Measurements from ENCODE around the gene HSPA2.
"Not testable (repeated sequence)": the region's sequence is repeated elsewhere in the genome, so short reads cannot be mapped to it uniquely, and the experiment has no call there.

The HSPA2 gene

DNA sequence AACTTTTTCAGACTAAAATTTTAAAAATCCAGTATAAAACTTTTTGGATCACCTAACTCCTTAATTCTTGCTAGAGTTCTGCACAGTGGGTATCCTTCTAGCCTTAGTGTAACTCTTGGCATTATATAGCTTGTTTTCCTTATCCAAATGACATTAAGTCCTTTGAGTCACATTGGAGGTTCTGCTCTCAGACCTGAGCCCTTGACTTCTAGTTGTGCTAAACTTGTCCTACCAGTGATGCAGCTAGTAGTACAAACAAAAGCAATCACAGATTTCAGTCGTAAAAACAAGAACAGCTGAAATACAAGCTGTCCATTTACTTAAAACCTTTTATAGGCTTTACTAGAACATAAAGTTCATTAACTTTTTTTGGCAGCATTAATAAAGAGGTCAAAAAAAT lies 25.5 kb upstream of the HSPA2 start:
- no peak for DNase-seq

DNA sequence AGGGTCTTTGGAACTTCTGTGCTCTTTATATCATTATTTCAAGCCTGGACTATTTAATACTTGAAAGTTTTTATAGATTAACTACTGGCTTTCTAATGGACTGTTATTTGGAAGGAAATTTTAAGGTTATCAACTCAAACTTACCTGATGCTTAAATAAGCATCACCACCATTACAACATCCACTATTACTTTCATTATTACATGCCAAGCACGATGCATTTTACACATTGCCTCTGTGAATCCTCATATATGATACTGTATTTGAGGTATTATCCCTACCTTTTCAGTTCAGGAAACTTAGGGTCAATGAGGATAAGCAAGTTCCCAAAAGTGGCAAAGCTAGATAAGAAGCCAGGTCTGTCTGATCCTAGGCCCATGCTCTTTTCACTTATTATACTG lies 23.6 kb upstream of the HSPA2 start:
- DNase-seq: no peak

DNA sequence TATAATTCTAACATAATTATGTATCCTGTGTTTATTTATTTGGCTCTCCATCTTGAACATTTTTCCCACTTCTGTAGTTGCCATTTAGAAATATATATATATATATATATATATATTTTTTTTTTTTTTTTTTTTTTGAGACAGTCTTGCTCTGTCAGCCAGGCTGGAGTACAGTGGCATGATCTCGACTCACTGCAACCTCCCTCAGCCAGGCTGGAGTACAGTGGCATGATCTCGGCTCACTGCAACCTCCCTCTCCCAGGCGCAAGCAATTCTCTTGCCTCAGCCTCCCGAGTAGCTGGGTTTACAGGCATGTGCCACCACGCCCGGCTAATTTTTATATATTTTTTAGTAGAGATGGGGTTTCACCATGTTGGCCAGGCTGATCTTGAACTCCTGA lies 22.9 kb upstream of the HSPA2 start:
- DNase-seq: not testable (repeated sequence)

DNA sequence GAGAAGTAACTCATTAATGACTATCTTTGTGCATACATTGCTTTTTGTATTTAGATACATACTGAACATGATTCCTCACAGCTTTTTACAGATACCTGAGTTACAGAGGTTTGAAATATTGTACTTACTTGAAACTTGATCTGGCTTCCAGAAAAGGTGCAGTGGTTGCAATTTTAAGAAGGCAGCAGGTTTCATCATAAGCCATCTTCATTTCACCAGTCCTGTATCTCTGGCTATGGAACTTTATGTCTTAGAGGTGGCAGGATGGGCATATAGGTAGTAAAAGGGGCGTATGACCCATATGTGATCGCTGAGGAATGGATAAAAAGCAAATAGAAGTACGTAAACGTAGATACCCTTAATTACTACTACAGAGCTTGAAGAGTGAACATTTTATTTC lies 22.3 kb upstream of the HSPA2 start:
- no peak for DNase-seq

DNA sequence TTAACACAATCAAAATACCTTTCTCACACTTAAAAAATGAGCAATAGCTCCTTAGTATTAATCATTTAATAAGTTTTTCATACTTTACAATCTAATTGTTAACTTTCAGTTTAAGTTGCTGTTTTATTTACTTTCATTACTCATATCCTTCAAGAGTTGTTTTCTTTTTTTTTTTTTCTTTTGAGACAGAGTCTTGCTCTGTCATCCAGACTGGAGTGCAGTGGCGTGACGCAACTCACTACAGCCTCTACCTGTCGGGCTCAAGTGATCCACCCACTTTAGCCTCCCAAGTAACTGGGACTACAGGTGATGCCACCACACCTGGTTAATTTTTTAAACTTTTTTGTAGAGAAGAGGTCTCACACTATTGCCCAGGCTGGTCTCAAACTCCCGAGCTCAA lies 19.8 kb upstream of the HSPA2 start:
- no peak for DNase-seq

DNA sequence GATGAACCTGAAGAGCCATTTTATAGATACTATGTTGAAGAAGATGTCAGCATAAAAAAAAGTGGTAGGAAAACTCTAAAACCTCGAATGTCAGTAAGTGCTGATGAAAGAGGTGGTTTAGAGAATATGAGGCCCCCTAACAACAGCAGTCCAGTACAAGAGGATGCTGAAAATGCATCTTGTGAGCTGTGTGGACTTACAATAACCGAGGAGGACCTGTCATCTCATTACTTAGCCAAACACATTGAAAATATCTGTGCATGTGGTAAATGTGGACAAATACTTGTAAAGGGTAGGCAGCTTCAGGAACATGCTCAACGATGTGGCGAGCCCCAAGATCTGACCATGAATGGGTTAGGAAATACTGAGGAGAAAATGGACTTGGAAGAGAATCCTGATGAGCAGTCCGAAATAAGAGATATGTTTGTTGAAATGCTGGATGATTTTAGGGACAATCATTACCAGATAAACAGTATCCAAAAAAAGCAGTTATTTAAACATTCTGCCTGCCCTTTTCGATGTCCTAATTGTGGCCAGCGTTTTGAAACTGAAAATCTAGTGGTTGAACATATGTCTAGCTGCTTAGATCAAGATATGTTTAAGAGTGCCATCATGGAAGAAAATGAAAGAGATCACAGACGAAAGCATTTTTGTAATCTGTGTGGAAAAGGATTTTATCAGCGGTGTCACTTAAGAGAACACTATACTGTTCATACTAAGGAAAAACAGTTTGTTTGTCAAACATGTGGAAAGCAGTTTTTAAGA lies 17.8 kb upstream of the HSPA2 start:
- DNase-seq: no peak

DNA sequence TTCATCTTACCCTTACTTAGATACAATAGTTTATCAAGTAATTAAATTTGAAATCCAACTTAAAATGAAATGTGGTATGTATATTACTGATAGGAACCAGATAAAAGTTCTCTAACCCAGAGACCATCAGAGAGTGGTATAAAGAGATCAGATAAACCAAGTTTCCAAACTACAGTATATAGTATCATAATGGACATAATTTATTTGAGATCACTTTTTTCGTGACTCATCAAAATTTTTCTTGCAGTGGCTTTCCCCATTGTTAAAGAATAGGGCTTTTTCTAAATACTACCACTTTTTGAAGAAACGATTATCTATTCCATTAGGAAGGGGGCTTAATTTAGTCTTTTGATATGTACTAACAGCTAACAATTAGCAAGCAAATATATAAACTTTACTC lies 15.2 kb upstream of the HSPA2 start:
- DNase-seq: no peak

DNA sequence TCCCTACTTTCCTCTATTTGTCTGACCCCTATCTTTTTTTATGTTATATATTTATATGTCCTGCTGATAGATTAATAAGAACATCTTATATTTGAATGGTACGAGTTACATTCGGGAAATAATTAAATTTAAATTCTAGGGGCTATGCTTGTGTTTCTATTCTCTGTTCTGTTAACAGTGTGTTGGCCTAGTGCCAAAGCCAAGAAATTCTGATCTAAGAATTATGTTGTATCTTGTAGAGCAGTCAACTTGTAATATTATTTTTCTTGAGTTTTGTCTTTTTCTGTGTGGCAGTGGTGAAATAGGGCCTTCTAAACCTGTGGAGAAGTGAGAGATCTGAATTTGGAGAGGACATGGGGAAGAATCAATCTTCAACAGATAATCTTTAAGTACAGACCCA lies 9.0 kb upstream of the HSPA2 start:
- no peak for DNase-seq

DNA sequence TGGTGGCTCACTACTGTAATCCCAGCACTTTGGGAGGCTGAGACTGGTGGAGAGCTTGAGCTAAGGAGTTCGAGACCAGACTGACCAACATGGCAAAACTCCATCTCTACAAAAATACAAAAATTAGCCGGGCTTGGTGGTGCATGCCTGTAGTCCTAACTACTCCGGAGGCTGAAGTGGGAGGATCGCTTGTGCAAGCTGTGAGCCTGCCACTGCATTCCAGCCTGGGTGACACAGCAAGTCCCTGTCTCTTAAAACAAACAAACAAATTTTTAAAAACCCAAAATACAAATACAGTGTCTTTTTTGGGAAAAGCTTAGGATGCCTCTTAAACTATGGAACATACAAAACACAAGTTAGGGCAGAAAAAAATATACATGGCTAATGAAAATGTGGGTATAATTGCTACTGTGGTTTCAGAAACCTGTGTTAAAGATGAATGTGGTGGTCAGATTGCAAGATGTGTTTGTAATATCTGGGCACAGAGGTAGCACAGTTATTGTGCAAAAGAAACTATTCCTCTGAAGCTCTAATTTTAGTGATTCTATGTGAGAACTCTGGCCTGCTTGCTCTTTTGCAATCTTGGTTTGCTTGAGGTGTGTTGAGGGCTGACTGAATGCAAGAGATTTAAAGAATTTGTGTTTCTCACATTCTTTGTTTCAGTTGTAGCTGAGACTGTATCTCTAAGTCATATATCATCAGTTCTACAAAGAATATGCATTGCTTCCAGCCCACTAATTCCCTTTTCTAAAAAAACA lies 3.9 kb upstream of the HSPA2 start:
- no peak for DNase-seq

DNA sequence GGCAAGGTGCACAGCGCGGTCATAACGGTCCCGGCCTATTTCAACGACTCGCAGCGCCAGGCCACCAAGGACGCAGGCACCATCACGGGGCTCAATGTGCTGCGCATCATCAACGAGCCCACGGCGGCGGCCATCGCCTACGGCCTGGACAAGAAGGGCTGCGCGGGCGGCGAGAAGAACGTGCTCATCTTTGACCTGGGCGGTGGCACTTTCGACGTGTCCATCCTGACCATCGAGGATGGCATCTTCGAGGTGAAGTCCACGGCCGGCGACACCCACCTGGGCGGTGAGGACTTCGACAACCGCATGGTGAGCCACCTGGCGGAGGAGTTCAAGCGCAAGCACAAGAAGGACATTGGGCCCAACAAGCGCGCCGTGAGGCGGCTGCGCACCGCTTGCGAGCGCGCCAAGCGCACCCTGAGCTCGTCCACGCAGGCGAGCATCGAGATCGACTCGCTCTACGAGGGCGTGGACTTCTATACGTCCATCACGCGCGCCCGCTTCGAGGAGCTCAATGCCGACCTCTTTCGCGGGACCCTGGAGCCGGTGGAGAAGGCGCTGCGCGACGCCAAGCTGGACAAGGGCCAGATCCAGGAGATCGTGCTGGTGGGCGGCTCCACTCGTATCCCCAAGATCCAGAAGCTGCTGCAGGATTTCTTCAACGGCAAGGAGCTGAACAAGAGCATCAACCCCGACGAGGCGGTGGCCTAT lies 875 bp downstream of the HSPA2 start:
- DNase-seq: no peak

DNA sequence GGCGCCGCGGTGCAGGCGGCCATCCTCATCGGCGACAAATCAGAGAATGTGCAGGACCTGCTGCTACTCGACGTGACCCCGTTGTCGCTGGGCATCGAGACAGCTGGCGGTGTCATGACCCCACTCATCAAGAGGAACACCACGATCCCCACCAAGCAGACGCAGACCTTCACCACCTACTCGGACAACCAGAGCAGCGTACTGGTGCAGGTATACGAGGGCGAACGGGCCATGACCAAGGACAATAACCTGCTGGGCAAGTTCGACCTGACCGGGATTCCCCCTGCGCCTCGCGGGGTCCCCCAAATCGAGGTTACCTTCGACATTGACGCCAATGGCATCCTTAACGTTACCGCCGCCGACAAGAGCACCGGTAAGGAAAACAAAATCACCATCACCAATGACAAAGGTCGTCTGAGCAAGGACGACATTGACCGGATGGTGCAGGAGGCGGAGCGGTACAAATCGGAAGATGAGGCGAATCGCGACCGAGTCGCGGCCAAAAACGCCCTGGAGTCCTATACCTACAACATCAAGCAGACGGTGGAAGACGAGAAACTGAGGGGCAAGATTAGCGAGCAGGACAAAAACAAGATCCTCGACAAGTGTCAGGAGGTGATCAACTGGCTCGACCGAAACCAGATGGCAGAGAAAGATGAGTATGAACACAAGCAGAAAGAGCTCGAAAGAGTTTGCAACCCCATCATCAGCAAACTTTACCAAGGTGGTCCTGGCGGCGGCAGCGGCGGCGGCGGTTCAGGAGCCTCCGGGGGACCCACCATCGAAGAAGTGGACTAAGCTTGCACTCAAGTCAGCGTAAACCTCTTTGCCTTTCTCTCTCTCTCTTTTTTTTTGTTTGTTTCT lies 1.7 kb downstream of the HSPA2 start:
- DNase-seq: peak; percentile 30

DNA sequence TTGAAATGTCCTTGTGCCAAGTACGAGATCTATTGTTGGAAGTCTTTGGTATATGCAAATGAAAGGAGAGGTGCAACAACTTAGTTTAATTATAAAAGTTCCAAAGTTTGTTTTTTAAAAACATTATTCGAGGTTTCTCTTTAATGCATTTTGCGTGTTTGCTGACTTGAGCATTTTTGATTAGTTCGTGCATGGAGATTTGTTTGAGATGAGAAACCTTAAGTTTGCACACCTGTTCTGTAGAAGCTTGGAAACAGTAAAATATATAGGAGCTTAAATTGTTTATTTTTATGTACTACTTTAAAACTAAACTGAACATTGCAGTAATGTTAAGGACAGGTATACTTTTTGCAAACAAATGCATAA lies 2.3 kb downstream of the HSPA2 start:
- DNase-seq: no peak

DNA sequence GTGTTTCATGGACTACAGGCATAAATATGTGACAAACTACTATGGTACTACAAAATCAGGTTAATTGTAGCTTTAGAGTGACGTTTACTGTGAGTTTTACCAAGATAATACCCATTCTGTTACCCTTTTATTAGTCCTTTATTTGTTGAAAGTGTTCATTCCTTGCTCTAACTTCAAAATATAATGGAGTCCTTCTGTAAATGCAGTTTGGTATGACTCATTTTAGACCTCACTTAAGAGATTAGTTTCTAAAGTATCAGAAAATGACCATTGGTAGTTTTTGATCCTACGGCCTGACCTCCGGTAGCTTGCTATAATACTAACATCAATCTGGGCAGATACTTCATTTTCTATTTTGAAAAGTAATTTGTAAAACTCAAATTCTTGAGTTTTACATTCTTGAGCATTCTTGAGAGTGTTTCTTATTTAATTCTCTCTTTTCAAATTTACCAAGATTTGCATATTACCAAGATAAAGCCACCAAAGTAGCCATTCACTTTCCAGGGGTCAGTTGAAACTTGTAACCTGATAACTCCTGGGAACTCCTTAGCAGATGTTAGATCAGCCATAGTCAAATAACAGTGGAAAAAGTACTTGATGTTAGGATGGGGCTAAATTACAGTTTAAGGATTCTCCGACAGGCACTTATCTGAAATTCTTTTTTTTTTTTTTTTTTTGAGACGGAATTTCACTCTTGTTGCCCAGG lies 4.2 kb downstream of the HSPA2 start:
- no peak for DNase-seq

DNA sequence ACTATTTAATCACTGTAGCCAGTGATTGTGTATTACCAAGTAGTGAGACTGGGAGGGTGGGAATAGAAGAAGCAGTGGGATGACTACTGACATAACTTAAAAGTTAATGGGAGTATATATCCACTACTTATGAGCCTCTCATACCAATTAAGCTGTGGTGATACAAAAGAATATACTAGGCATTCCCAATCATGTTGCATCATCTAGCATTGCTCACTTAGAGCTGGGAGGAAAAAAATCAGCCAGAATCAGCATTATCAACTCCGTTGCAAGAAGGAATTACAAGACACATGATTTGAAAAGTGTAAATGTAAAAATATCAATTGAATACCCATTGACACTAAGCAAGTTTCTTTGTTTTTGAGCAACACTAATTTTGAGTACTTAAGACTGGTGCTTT lies 8.5 kb downstream of the HSPA2 start:
- no peak for DNase-seq

DNA sequence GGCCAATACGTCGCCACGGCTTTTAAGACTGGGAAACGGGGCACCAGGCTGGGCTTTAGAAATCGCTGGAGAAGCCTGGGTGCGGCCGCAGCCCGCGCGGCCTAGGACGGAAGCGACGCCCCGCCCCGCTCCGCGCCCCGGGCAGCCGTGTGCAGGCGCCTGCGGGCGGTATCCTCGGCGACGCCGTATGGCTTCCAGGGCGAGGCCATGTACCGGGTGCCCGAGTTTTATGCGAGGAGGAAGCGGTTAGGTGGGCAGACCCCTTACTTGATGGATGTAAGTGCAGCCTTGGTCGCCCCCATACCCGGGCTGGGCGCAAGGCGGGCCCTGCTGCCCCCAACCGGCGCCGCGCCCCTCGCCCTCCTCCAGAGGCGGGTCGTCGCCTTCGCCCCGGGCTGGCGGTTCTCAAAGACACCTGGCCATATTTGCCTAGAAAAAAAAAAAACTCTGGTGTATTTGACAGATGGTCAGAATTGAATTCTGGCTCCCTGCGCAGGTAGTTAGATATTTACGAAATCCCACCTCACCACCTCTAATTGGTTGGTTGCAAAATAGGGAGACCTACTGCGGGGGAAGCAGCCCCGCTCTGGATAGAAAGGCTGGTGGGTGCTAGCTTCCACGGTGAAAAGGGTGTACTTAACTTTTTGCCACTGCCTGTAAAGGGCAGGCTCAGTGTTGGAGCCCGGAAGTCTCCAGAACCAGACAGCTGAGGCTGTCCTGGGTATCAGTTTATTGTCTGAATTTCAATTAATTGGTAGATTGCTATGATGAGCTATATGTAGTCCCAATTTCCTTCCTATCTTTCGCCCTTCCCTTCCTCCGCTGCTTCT lies 9.5 kb downstream of the HSPA2 start, which contains the start of gene PPP1R36:
Gene PPP1R36, plus strand, starts transcription at position 171 of the 830 bp plus-strand sequence. Its CDS starts 37 bp downstream, at position 208.
- peak; percentile 63 for DNase-seq

DNA sequence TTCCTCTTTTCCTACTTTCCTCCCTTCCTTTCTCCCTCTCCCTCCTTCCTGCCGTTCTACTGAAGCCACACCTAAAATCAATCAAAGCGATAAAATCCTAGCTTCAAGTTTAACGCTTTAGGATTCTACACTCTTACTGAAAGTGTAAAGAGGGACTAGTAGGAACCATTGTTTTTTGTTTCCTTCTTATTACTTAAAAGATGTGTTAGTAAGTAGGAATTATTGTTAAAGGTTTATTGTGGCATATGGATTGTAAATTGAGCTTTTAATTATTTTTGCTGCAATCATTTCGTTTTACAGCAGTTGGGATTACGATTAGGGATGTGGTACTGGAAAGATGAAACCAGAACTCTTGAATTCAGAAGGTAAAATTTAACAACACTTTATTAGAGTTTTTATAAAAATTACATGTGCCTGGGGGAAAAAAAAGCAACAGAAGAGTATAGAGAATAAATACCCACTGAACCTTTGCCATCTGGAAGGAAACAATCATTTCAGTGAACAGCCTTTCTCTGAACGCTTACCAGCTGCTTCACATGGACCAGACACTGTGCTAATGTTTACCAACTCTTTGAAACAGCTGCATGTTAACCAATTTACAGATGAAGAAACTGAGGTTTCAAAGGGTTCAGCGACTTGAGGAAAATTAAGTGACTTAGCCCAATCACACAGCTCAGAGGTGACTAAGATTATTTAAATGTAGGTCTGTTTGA lies 10.2 kb downstream of the HSPA2 start:
- DNase-seq: no peak

DNA sequence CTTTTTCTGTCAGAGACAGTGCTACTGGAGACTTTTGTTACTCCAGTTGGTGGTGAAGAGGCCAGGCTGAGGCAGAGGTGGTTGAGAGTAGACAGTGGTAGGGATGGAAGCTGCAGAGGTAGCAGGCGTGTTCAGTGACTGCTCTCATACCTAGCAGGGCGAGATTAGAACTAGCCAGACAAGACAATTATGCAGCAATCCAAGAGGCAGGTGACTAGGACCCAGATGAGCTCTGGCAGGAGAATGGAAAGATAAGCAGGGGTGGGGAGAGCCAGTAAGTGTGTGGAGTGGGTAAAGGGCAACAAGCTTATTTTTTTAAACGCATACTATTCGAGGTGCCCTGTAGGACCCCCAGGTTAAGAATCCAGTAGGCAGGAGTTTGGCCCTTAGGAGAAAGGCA lies 14.0 kb downstream of the HSPA2 start:
- DNase-seq: no peak

DNA sequence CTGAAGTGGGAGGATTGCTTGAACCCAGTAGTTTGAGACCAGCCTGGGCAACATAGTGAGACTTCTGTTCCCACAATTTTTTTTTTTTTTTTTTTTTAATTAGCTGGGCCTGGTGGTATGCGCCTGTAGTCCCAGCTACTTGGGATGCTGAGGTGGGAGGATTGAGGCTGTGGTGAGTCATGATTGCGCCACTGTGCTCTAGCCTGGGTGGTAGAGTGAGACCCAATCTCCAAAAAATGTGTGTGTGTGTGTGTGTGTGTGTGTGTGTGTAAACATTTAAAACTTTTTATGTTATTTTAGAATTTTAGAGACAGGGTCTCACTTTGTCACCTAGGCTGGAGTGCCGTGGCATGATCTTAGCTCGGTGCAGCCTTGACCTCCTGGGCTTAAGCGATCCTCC lies 16.0 kb downstream of the HSPA2 start:
- DNase-seq: no peak

DNA sequence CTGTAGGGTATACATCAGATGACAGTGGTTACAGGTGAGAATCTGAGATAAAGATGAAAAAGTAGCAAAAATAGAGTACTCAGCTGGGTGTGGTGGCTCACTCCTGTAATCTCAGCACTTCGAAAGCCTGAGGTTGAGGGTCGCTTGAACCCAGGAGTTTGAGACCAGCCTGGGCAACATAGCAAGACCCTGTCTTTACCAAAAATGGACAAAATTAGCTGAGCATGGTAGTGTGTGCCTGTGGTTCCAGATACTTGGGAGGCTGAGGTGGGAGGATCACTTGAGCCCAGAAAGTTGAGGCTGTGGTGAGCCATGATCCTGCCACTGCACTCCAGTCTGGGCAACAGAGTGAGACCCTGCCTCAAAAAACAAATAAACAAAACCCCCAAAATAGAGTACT lies 17.7 kb downstream of the HSPA2 start:
- not testable (repeated sequence) for DNase-seq

DNA sequence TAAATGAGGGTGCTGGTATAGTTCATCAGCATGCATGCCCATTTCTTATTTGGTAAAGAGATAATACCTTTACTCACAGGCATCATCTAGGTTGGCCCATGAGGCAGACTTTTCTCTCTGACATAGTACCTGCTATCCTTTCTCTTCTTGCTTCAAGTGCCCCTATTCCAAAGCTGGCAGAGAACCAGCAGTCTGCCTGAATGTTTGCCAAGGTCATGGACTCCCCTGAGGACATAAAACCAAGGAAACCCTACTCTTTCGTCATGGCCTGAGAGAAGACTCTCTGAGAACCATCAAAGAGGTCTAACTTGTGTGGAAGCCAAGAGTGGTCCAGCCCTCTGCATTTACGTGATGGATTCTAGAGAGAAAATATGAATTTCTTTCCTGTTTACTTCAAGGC lies 21.1 kb downstream of the HSPA2 start:
- DNase-seq: no peak

DNA sequence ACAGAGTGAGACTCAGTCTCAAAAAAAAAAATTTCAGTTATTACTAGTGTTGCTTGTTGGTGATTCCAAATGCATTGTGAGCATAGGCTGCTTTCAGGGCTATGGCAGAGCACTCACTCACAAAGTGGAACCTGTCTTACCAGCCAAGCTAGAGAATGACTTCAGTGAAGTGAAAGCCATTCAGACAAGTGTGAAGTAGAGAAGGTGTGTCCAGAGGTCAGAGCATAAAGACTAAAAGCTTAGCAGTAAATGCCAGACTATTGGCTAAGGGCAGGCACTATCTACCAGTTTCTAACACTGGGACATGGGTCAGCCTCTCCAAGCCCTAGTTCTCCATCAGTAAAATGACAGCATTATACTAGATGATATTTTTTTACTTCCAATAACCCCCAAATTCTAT lies 21.9 kb downstream of the HSPA2 start:
- DNase-seq: no peak

Data from stimulated activated CD8-positive, alpha-beta memory T cell treated with anti-CD3 and anti-CD28 coated beads, Interleukin-4, amount 100 ng/mL, for 48 hours (primary cell).